Erythroblast (primary cell): ENCODE data around the gene GUCY2D.

Source experiments
- GATA1 ChIP-seq: IDR thresholded peaks from 2 replicates; pipeline ENCODE4 v1.6.1; 2011; ENCODE audit warnings: low read depth, mild to moderate bottlenecking, control low read depth, low read length, moderate library complexity
- POLR2A ChIP-seq: IDR thresholded peaks from 2 replicates; pipeline ENCODE4 v1.6.1; 2011; ENCODE audit warnings: mild to moderate bottlenecking, low read length

DNA sequence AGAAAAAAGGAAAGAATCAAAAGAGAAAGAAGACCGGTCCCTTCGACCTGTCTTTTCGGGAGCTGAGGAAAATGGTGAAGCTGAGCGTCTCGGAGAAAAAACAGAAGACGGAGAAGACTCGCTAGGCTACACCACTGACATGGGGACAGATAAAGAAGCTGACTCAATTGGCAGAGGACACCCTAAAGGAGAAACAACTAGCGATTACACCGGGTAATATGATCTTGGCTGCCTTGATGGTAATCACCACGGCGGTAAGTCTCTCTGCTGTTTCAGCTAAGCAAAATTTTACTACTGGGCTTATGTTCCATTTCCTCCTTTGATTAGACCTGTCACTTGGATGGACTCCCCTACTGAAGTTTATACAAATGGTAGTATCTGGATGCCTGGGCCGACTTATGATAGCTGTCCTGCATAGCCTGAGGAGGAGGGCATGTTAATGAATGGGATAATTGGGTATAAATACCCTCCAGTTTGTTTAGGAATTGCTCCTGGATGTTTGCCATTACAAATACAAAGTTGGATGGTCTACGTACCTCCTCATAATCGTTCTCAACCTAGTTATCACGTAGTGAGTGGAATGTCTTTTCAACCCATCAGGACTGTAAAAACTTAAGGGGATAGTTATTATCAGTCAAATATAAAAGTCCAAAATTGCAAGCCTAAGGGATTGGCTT lies 60.5 kb downstream of the GUCY2D start:
- peak; percentile 66 for TF ChIP-seq POLR2A
- TF ChIP-seq GATA1, result no peak
